ENCODE measurements around the gene TMEM163.
A peak's percentile ranks its signal among the peaks of the same experiment; 100 is the strongest.

TMEM163 gene

DNA sequence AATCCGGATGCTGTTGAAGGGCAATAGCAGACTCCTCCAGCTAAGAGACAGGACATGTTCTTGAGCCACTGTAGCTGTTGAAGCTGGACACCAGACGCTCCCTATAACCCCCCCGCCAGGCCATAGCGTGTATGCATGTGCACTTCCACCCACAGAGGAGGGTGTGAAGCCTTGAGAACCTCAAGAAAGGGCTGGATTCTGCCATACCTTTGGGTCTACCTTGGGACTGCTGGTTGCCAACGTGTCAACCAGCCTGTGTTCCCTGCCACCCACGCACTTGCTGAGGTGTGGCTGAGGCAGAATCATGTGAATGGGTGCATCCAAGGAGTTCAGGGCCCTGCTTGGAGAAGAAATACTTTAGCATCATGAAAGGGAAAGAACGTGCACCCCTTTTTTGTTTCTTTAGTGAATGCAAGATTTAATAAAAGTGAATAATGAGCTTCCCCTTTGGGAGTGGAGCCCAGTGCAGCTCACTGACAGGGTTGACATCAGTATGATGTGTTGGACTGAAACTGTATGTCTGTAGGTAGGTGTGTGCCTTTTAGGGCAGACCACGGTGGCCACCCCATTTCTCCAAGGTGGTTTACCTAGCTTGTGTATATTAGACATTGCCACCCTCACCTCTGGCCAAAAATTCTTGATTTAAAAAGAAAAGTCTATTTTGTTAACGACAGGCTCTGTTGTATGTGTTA lies 266.6 kb downstream of the TMEM163 start:
- intact Hi-C loops (cut with DNase I; ENCODE audit: low total_unique reads): no loop called here
- TF ChIP-seq, protein P1, sequence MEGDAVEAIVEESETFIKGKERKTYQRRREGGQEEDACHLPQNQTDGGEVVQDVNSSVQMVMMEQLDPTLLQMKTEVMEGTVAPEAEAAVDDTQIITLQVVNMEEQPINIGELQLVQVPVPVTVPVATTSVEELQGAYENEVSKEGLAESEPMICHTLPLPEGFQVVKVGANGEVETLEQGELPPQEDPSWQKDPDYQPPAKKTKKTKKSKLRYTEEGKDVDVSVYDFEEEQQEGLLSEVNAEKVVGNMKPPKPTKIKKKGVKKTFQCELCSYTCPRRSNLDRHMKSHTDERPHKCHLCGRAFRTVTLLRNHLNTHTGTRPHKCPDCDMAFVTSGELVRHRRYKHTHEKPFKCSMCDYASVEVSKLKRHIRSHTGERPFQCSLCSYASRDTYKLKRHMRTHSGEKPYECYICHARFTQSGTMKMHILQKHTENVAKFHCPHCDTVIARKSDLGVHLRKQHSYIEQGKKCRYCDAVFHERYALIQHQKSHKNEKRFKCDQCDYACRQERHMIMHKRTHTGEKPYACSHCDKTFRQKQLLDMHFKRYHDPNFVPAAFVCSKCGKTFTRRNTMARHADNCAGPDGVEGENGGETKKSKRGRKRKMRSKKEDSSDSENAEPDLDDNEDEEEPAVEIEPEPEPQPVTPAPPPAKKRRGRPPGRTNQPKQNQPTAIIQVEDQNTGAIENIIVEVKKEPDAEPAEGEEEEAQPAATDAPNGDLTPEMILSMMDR (IDR thresholded peaks at IDR 0.05): no peak
- peak in 1 of 2 donors; percentile 38 for DNase-seq
- no peaks in the 10 kb centered on the region for H3K9me3 ChIP-seq
- no peak overlapping the region for H3K4me3 ChIP-seq
- no peaks in the 10 kb centered on the region for H3K27me3 ChIP-seq
- H3K27ac ChIP-seq: no peak overlapping the region
- H3K36me3 ChIP-seq: peaks cover 0 to 19% (median 0%) of the 10 kb centered on the region in 3 donors
- no peaks in the 10 kb centered on the region for H3K4me1 ChIP-seq

DNA sequence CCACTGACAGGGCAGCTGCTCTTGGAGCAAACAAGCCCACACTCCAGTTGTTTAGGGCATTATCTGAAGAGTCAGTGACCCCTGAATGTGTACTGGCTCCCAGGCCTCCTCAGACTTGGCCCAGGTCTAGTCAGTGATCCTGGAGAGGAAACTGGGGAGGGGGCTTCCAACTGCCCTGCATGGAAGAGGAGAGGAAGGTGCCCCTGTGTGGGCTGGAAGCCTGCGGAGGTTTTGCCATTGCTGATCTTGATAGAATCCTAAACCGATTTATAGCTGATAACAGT lies 267.5 kb downstream of the TMEM163 start:
- Histone ChIP-seq H3K9me3 (no peaks in the 10 kb centered on the region), H3K36me3 (peaks cover 0 to 24% (median 0%) of the 10 kb centered on the region in 3 donors), H3K4me1 (no peaks in the 10 kb centered on the region), H3K27ac (no peak overlapping the region), H3K27me3 (no peaks in the 10 kb centered on the region), H3K4me3 (no peak overlapping the region)
- TF ChIP-seq, protein P1 (IDR thresholded peaks at IDR 0.05): no peak
- intact Hi-C loops (cut with DNase I; ENCODE audit: low total_unique reads): no loop called here
- DNase-seq: peak in 1 of 2 donors; percentile 51

DNA sequence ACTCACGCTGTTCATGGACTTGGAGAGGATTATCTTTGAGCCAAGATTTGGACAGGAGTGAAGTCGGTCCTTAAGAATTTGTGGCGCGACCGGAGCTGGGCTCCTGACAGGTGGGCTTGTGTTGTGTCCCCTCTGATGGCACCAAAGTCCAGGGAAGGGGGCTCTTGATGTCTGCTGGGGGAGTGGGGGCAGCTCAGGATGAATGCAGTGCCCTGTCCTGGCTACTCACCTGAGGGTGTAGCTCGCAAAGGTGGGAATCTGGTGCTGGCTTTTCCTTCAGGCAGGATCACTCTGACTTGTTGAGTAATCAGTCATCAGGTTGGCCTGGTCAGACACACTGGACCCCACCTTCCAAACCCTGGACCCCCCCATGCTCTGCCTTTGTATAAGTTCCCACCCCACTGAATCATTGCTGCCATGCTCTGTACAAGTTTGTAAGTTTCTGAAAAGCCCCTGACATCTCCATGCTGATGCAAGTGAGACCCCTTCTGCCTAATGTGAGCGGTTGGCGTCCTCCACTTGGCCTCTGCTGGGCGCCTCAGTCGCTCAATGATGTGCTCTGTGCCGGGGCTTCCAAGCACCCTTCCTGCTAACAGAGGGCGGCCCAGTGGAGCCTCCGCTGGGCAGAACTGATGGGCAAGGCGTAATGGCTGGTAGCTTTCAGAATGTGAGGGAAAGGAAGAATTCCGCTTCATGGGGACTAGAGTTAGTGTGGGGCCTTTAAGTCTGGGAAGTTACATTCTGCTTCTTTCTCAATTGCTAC lies 268.9 kb downstream of the TMEM163 start:
- Histone ChIP-seq H3K4me1 (no peaks in the 10 kb centered on the region), H3K9me3 (no peaks in the 10 kb centered on the region), H3K27ac (no peak overlapping the region), H3K4me3 (no peak overlapping the region), H3K36me3 (peaks cover 0 to 30% (median 0%) of the 10 kb centered on the region in 3 donors), H3K27me3 (no peaks in the 10 kb centered on the region)
- peak in 1 of 2 donors; percentile 60 for DNase-seq
- TF ChIP-seq, protein P1 (IDR thresholded peaks at IDR 0.05): no peak
- intact Hi-C loops (cut with DNase I; ENCODE audit: low total_unique reads): no loop called here

DNA sequence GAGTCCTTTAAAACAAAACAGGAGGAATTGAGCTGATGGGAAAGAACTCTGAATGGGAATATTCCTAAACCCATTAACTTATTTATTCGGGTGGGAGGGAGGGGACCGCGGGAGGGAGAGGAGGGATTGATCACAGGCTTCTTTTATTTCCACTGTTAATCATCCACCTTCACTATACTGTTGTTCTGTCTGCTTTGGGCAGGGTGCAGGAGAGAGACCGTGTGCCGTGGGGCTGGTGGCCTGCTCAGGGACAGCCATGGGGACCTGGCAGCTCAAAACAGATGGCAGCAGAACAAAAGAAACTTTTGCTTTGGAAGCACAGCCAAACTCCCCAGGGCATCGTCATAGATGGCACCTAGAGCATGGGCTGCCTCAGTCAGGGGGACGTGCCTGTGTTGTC lies 269.6 kb downstream of the TMEM163 start:
- H3K27ac ChIP-seq: no peak overlapping the region
- no peaks in the 10 kb centered on the region for H3K9me3 ChIP-seq
- intact Hi-C loops (cut with DNase I; ENCODE audit: low total_unique reads): no loop called here
- no peaks in the 10 kb centered on the region for H3K4me1 ChIP-seq
- peaks cover 0 to 30% (median 0%) of the 10 kb centered on the region in 3 donors for H3K36me3 ChIP-seq
- TF ChIP-seq, protein P1 (IDR thresholded peaks at IDR 0.05): no peak
- no peaks in the 10 kb centered on the region for H3K27me3 ChIP-seq
- no peak overlapping the region for H3K4me3 ChIP-seq
- DNase-seq: peak in 1 of 2 donors; percentile 48

DNA sequence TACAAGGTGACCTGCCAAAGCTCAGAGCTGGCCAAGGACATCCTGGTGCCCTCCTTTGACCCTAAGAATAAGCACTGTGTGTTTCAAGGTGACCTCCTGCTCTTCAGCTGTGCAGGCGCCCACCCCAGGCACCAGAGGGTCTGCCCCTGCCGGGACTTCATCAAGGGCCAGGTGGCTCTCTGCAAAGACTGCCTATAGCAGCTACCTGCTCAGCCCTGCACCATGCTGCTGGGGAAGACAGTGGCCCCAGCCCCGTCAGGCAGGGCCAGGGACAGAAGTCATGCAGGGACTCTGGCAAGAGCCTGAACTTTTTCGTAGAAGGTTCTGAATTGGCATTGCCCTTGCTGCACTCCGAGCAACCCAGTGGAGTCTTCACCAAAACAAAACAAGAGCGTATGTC lies 270.1 kb downstream of the TMEM163 start:
- DNase-seq: no peak
- Histone ChIP-seq H3K4me3 (no peak overlapping the region), H3K27ac (no peak overlapping the region), H3K4me1 (no peaks in the 10 kb centered on the region), H3K9me3 (no peaks in the 10 kb centered on the region), H3K36me3 (peaks cover 0 to 30% (median 0%) of the 10 kb centered on the region in 3 donors), H3K27me3 (no peaks in the 10 kb centered on the region)
- TF ChIP-seq, protein P1 (IDR thresholded peaks at IDR 0.05): no peak
- intact Hi-C loops (cut with DNase I; ENCODE audit: low total_unique reads): no loop called here
